Ishikawa (cell line): ENCODE results near the gene BCL3.

Experiments used
- RAD21 ChIP-seq: IDR thresholded peaks from 2 replicates; pipeline ENCODE4 v1.6.1; 2012; ENCODE audit warnings: low read depth
- TAF1 ChIP-seq: IDR thresholded peaks from 2 replicates; pipeline ENCODE4 v1.6.1; 2012; ENCODE audit warnings: low read depth, mild to moderate bottlenecking
- TCF12 ChIP-seq: IDR thresholded peaks from 2 replicates; pipeline ENCODE4 v1.6.1; 2012; ENCODE audit warnings: low read depth
- TEAD4 ChIP-seq: IDR thresholded peaks from 2 replicates; pipeline ENCODE4 v1.6.1; 2012
- YY1 ChIP-seq: IDR thresholded peaks from 2 replicates; pipeline ENCODE4 v1.6.1; 2012; ENCODE audit warnings: low read depth

DNA sequence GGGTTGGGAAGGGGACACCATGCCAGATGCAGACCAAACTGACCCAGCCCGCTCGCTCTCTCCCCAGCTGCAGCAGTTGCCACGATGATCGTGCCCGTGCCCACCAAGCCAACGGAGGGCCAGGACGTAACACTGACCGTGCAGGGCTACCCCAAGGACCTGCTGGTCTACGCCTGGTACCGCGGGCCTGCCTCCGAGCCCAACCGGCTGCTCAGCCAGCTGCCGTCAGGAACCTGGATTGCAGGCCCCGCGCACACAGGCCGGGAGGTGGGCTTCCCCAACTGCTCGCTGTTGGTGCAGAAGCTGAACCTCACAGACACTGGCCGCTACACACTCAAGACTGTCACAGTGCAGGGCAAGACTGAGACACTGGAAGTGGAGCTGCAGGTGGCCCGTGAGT, 40.7 kb upstream of the BCL3 start:
- TF ChIP-seq TAF1 (no peak), TEAD4 (no peak), RAD21 (no peak), TCF12 (no peak), YY1 (no peak)
